ENCODE data around the gene CASR.
A peak's percentile ranks its signal among the peaks of the same experiment; 100 is the strongest.

The CASR gene

DNA sequence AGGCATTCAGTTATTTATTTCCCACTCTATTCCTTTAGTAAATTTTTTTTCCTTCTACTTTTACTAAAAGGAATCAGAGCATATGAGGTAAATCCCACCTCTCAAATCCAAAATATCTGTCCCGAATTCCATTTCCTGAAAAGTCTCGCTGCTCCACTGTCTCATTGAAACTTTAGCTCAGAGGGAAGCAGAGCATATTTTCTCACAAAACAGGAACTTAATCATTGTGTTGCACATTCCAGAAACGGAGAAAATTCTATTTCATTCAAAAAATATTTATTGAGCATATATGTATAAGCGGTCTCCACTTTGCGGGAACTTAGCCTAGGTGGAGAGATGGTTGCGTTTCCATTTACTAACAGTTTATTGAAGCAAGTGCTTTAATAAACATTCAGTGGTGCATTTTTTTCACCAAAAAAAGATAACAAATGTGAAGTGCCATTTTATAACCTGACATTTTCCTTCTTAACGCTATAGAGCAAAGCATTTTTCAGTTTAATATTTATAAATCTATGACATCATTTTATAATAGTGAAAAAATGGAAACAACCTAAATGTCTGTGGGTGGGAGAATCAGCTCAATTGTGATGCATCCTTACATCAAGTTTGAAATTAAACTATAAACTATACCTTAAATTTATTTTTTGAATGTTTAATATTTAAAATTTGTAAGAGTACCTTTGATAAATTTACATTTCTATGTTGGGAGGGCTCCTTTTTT, 74.3 kb downstream of the CASR start:
- FAIRE-seq (no peak), DNase-seq (ENCODE audit: insufficient read length, low spot score) (no peak)

DNA sequence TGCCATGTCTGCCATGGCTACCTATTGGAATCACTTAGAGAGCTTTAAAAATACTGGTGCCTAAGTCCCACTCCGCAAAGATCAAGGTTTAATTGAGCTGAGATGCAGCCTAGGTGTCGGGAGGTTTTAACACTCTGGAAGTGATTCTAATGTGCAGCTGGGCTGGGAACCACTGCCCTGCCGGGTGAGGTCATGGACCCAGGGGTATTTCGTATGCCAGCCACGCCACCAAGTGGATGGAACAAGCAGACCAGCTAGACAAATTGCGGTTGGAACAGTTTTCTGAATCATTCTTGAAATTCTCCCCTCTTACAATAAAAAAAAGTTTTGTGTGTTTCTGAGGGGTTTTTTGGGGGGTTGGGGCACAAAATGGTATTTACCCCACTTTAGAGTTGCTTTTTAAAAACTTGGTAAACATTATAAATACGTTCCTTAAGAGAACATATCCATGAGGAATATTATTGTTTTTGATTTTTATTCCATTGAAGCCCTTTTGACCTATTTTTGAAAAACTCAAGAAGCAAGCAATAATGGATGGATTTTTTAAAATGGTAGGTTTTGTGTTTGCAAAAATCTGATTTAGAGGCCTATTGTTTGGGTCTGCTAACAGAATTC, 75.4 kb downstream of the CASR start:
- peak; percentile 99 for FAIRE-seq
- DNase-seq (ENCODE audit: insufficient read length, low spot score): peak; percentile 57

DNA sequence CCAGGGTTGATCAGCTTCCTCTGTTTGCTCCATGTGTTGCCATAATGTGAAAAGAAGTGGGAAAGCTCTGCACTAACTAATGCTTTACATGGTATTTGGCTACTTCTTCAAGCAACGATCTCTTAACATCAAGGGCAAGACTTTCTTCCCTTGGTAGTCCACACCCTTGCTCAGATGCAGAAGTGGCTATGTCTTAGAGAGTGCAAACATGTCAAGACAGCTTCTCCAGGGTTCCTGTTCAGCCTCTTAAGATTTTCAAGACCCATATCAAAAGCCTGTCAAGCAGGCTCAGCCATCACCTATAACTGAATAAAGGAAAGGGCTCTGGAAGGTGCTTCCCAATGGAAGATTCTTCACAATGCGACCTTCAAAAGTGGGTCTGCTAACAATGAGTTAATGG, 76.7 kb downstream of the CASR start:
- FAIRE-seq (peak; percentile 33), DNase-seq (ENCODE audit: insufficient read length, low spot score) (no peak)

DNA sequence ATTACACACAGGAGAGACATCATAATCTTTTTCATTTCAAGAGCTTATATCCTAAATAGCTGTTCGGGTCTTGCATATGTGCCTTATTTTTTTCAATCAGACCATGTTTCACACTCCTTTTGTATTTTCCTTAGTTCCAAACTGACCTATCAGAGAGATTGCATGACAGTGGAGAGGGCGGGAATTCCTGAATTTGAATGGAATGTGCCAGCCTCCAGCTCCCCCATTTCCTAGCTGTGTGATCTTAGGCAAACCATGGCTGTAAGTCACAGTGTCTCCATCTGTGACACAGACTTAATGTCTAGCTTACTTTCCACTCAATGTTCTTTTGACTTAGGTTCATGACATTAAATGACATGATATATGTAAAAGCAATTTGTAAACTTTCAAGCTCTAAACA, 79.6 kb downstream of the CASR start:
- no peak for FAIRE-seq
- no peak for DNase-seq (ENCODE audit: insufficient read length, low spot score)

DNA sequence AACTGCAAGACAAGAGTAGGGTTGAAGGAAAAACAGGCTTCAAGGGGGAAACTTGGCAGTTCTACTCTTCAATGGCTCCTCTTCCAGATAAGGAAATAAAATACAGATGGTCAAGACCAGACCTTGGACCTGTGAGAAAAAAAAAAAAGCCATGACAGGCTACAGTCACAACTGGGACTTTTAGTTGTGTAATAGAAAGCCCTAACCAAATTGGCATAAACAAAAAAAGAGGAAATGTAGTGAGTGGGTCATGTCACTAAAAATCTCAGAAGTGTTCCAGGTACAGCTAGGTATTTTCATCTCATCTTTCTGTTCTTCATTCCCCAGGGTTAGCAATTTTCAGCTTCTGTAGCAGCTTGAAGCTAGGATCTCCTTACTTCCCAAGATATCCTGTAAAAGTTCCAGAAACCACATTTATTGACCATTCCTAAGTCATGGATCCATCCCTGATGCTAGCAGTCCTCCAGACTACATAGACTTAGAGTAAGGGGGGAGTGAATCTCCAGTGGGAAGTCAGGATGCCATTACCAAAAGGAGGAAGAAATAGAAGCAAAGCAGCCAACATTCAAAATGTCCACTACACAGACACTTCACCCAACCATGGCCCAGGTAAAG, 80.6 kb downstream of the CASR start:
- FAIRE-seq (no peak), DNase-seq (ENCODE audit: insufficient read length, low spot score) (no peak)

DNA sequence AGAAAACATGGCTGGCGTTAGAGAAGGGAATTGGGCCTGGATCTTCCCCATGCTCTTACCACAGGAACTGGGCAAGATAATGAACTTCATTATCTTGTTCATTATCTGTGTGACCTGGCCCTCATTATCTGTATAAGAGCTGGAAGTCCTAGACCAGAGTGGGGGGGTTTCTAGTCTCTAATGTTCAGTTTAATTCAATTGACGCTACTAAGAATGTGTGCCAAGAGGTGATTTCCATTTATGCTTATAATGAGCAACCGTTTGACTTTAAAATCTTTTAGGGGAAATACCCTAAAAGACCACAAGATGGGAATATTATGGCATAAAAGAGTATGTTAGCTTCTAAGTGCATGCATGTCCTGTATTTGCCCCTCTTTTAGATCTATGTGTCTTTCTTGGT, 82.5 kb downstream of the CASR start:
- DNase-seq (ENCODE audit: insufficient read length, low spot score): no peak
- FAIRE-seq: no peak

DNA sequence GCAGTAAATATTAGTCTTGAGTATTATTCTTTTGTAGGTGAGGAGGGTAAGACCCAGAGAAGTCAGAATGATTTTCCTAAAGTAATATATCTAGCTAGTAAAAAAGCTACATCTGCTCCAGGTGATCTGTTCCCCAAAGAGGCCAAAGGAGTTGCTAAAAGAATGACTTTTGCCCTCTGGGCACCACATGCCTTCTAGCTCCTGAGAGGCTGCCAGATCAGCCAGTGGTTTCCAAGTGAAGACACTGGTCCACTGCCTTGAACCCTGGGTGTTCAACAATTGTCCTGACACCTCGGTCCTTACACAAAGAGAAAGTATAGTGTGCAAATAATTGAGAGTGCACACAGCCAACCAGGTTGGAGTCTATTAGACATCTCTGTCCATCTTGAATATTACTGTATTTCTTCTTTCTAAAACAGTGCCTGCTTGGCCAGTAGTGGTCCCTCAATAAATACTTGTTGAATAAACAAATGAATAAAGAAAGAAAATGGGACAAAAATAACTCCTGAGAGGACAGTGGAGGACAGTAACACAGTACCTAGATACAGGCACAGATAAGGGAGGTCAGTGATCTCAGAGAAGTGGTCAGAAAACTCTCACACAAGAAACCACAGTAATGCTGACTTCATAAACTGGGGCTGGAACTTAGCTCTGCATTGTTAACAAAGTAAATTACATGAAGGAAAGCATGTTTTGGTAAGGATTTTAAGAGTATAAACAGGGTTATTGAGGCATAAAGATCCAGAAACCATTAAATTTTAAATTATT, 85.0 kb downstream of the CASR start:
- no peak for DNase-seq (ENCODE audit: insufficient read length, low spot score)
- peak; percentile 83 for FAIRE-seq

DNA sequence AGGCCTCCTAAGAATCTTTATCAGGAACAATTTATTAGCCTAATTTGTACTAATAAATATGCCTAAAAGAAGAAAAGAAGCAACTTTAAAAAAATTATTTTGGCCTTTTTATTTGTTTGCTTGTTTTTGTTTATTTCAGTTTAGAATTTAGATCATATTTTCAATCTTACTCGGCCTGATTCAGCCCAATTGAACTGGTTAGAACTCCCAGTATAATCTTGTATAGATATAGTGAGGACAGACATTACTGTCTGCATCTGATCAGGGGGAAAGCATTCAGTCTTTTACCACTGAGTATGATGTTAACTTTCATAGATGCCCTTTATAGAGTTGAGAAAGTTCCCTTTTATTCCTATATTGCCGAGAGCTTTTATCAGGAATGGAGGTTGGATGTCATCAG, 85.6 kb downstream of the CASR start:
- peak; percentile 11 for FAIRE-seq

DNA sequence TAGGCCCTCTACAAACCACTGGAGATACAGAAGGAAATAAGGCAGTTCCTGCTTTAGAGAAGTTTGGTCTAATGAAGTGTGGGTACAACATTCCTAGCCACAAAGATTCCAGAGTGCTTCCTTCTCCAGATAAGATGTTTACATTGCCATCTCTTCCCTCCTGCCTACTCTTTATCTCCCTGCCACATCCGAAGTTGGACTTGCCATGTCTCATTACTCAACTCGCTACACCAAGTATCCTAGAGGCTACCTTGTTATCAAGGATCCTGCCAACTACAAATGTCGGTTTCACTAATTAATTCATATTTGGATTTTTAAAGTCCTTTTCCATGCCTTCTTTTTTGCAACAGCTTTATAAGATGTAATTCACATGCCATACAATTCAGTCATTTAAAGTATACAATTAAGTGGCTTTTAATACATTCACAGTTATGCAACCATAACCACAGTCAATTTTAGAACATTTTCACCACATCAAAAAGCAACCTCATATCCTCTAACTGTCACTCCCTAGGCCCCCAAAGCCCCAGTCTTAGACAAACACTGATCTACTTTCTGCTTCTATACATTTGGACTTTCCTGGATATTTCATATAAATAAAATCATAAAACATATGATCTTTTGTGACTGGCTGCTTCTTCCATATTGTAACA, 87.9 kb downstream of the CASR start:
- no peak for DNase-seq (ENCODE audit: insufficient read length, low spot score)
- FAIRE-seq: peak; percentile 18

More for the DNA sequence above, 85.6 kb downstream of the CASR start:
- DNase-seq (ENCODE audit: insufficient read length, low spot score): no peak

DNA sequence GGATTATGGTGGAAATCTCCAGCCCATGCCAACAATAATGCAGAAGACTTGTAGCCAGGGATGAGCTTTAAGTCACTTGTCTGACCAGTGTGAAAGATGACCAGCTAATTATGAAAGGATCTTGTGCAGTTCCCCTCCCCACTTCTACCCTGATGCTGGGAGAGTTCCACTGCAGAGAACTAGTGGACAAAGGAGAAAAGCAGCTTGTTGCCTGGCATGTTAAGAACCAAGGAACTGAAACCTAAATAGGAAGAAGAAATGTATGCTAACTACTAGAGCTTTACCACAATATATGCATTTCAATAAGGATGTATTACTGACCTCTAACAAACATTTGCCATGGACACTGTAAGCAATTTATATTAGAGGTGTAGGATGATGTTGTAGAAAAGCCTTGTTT, 89.4 kb downstream of the CASR start:
- DNase-seq (ENCODE audit: insufficient read length, low spot score) (no peak), FAIRE-seq (peak; percentile 60)

DNA sequence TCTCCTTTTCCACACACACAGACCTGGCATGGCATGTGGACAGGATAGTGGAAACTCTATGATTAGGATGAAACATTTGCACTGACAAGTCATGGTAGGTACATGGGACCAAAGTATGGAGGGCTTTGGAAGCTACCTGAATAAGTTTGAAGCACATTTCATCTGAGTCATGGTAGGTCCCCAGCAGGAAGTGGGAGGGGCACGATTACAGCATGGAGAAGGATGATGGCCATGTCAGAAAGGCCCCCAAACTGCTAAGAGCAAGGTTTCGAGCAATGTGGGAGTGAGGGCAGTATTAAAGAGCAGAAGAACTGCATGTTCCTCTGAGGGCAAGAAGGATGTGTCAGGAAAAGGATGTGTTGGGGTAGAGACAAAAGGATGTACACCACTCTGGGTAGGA, 90.0 kb downstream of the CASR start:
- FAIRE-seq (no peak), DNase-seq (ENCODE audit: insufficient read length, low spot score) (no peak)

DNA sequence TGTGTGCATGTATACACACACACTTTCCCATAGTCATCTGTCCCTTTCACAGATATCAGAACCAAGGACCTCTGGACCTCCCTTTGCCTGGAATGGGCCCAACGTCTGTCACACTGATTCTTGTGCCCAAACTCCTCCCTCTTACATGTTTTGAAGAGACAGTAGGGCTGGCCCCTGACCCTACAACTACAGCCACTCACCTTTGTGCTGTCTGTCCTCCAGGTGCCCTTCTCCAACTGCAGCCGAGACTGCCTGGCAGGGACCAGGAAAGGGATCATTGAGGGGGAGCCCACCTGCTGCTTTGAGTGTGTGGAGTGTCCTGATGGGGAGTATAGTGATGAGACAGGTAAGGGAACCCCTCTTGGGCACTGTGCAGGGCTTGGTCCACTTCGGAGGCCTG, 98.4 kb downstream of the CASR start:
- no peak for FAIRE-seq

DNA sequence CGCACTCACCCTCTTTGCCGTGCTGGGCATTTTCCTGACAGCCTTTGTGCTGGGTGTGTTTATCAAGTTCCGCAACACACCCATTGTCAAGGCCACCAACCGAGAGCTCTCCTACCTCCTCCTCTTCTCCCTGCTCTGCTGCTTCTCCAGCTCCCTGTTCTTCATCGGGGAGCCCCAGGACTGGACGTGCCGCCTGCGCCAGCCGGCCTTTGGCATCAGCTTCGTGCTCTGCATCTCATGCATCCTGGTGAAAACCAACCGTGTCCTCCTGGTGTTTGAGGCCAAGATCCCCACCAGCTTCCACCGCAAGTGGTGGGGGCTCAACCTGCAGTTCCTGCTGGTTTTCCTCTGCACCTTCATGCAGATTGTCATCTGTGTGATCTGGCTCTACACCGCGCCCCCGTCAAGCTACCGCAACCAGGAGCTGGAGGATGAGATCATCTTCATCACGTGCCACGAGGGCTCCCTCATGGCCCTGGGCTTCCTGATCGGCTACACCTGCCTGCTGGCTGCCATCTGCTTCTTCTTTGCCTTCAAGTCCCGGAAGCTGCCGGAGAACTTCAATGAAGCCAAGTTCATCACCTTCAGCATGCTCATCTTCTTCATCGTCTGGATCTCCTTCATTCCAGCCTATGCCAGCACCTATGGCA, 100.5 kb downstream of the CASR start:
- FAIRE-seq (no peak), DNase-seq (ENCODE audit: insufficient read length, low spot score) (no peak)

More for the DNA sequence above, 98.4 kb downstream of the CASR start:
- no peak for DNase-seq (ENCODE audit: insufficient read length, low spot score)

DNA sequence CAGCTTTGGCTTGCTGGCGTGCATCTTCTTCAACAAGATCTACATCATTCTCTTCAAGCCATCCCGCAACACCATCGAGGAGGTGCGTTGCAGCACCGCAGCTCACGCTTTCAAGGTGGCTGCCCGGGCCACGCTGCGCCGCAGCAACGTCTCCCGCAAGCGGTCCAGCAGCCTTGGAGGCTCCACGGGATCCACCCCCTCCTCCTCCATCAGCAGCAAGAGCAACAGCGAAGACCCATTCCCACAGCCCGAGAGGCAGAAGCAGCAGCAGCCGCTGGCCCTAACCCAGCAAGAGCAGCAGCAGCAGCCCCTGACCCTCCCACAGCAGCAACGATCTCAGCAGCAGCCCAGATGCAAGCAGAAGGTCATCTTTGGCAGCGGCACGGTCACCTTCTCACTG, 101.0 kb downstream of the CASR start:
- DNase-seq (ENCODE audit: insufficient read length, low spot score): no peak
- no peak for FAIRE-seq

DNA sequence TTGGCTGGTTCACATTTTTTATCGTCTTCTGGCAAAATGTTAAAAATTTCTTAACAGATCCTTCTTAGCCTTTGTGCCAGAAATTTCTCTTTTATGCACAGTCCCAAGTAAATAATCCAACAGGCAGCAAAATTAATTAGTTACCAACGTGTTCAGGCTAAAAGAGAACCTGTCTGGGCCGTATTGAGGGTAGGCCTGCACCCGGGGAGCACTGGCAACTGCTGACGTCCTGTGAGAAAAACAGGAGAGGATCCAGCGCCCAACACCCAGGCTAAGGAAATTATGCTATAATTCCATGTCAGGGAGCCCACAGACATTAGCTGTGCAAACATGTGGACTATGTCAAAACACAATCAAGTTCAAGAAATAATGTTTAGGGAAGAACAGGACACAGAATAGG, 110.9 kb downstream of the CASR start:
- FAIRE-seq: no peak
- DNase-seq (ENCODE audit: insufficient read length, low spot score): no peak

DNA sequence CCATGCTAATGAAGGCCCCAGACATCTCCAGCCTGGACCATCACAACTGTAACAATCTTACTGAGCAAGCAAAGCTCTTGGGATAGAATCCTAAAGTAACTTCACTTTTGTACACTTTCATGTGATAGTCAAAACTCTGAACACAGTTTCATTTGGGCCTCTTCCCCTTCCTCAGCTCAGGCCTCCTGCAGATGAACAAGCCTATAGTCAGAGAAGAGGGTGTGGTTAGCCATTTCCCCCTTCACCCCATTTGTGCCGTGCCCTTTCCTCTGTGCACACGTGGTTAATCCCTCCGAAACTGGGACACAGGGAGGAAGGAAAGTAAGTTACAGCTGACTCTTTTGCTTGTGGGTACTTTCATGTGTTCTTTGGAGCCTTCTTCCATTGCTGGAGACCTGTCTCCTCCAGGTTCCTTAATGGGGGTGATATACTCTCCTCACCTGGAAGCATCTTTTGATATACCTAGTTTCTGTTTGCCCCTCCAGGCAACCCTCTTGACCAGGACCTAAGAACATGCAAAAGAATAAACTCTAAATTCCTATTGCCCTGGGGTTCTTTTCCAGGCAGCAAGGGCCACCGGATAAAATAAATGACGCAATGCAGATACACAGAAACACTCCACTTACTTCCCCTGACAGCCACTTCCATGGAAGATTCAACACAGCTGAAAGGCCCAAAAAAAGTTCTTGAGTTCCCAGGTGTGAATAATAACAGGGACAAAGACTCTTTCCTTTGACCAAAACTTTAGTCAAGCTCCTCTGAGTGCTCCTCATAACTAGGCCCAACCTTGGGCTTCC, 112.0 kb downstream of the CASR start:
- DNase-seq (ENCODE audit: insufficient read length, low spot score): no peak
- peak; percentile 37 for FAIRE-seq

DNA sequence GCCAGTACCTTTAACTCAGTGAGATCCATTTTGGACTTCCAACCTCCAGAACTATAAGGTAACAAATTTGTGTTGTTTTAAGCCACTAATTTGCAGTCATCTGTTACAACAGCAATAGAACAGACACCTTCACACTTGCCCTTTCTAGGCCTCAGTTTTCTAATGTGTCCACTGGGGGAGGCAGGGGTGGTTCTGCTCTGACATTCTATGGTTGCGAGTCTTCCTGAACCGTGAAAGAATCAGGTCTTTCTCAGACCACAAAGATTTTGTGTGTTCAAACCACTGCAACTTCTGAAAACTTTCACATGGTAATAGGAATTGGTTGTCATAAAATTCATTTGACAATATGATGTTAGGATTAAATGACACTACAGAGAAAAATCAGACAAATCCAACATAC, 114.8 kb downstream of the CASR start:
- FAIRE-seq: peak; percentile 95

DNA sequence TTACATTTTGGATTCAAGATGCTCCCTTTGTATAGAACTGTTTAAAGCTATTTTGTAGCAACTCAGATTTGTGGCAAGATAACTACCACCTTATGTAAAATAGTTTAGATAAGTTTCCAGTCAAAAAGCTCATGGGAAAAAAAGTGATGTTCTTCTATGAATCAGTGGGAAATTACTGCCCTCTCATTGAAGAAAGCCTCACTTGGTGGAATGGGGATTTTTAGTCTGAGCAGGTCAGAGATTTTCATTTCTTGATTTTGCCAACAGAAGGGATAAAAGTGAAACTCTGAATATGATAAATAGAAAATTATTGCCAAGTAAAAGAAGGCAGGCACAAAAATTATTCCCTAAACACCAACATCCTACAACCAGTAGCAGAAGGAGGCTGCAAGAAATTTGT, 115.7 kb downstream of the CASR start:
- FAIRE-seq (no peak), DNase-seq (ENCODE audit: insufficient read length, low spot score) (no peak)

More for the DNA sequence above, 114.8 kb downstream of the CASR start:
- no peak for DNase-seq (ENCODE audit: insufficient read length, low spot score)

DNA sequence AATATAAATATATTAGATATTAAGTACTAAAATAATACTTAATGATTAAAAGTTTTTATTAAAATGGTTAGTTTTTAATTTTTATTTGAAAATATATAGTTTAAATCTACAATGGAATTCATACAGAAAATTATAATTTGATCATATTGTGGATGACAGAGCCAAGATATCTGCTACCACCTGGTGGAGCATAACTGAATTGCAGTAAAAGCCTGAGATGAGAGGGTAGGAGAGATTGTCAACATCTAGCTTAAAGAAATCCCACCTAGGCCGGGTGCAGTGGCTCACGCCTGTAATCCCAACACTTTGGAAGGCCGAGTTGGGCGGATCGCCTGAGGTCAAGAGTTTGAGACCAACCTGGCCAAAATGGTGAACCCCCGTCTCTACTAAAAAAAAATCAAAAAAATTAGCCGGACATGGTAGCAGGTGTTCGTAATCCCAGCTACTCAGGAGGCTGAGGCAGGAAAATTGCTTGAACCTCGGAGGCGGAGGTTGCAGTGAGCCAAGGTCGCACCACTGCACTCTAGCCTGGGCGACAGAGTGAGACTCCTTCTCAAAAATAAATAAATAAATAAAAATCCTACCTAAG, 116.5 kb downstream of the CASR start:
- DNase-seq (ENCODE audit: insufficient read length, low spot score): no peak
- FAIRE-seq: peak; percentile 84

All from GM19239 (cell line).